Middle frontal gyrus (tissue), 1 donor: ENCODE results near the gene BSDC1.
A peak's percentile ranks its signal among the peaks of the same experiment; 100 is the strongest.

Experiments
- DNase-seq: peaks from one replicate; pipeline ENCODE4 v3.0.0-alpha.2; 2015; ENCODE audit warnings: low spot score; ENCODE audit errors: extremely low spot score

BSDC1 gene

DNA sequence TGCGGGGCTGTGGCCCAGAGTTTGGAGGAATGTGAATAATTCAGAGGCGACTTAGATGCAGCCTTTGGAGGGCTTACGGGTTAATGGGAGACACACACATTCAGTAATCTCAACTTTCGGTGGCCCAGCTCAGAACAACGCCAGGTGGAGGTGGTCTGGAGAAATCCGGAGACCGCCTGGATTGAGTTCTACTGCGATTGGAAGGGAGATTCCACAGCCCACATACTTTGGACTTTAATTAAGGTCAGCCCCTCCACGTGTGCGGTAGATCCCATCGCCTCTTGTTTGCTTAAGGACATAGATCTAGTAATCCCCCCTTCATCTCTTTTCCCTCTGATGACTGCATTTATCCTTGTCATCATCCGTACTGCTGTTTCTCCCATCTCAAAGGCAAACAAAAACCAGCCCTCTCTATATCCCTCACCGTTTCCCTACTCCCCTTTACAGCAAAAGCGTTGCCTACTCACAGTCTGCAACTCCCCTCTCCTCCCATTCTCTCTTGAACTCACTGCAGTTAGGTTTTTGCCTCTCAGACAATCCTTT, 720 bp upstream of the BSDC1 start:
- no peak for DNase-seq

DNA sequence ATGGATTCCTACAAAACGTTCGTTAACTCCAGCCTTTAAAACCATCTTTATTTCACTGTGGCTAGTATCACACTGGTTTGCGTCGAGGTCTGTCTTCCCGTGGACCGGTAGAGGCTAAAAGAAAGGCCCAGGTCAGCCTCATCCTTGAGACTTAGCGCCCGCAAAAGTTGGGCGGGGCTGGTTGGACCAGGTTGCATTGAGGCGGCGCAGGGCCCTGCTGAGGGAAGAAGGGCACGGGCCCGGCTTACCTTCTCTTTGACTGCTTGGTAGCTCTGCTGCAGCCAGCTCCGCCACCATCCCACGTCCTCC, 455 bp downstream of the BSDC1 start:
- no peak for DNase-seq

DNA sequence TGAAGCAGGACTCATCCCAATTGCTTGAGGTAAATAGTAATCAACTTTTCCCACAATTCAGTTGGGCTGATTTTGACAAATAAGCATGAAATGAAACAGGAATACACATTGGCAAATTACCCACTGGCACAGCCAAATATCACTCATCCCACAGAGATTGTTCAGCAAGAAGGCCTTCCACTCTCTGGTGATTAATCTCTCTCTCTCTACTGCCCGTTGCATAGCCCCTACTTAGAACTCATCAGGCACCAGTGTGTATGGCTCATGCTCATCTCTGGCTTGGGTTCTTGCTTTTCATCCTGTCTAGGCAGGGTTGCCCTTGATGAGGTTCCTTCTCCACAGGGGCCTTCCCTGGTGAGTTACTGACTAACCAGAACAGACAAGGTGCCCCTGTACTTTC, 1.1 kb downstream of the BSDC1 start:
- DNase-seq: no peak

DNA sequence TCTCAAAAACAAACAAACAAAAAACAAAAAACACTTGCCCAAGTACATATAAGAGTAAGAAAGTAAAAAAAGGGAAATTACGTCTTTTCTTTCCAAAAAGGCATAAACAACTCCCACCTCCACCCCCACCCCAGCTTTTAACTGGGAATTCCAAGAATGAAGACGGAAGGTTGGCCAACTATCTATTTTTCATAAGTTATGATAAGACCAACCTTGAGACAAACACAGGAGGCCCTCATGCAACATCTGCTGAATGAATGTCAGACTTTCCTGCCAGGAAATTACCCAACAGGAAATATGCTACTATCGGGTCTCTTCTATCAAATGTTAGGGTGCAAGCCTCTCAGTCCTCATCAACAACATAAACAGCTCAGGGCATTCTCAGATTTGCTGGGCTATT, 1.9 kb downstream of the BSDC1 start:
- no peak for DNase-seq

DNA sequence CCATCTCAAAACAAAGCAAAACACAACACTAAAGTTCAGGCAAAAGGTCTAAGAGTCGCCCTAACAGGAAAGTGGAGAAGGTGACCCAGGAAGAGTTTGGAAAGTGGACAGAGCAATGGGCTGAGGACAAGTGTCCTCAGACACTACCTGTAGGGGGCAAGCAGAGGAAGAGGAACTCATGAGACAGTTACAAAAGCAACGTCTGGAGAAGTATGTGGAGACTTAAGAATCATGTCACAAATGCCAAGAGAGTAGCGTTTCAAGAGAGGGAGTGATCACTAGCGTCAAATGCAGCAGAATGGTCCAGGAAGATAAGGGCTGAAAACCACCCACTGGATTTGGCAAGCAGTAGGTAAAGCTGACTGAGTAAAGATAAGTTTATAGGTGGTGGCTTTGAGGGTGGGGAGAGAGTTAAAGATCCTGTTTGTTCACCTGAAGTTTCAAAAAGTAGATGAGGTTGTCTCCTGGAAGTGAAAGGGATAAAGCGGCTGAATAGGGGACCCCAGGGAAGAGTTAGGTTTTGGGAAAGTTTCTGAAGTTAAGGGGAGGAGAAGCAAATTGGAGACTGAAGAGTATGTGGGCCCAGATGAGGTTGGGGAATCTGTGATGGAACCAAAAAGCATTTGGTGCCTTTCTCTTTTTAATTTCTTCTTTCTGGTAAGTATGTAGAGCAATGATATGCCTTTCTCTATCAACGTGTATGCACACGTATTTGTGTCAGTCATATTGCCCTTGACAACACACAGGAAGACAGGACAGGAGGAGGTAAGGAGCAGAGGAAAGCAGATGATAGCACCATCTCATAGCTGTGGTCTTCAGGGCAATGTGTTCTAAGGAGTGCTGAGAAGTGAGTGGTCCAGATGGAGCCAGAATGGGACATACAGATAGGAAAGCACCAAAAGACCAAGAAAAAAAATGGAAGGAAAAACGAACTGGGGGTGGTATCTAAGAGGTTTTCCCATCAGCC, 3.1 kb downstream of the BSDC1 start:
- no peak for DNase-seq

DNA sequence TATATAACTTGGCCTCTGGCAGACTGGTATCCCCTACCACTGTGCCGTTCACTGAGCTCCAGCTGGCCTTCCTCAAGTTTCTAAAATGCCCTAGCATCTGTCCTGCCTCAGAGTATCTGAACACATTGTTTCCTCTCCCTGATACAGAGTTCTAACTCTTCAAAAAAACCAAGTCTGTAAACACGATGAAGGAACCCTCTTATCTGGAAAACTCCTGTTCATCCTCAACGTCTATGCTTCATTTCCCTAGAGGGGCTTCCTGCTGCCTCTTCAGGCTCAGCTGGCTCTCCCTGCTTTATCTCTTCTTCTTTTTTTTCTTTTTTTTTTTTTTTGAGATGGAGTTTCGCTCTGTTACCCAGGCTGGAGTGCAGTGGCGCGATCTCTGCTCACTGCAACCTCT, 5.6 kb downstream of the BSDC1 start:
- DNase-seq: no peak

DNA sequence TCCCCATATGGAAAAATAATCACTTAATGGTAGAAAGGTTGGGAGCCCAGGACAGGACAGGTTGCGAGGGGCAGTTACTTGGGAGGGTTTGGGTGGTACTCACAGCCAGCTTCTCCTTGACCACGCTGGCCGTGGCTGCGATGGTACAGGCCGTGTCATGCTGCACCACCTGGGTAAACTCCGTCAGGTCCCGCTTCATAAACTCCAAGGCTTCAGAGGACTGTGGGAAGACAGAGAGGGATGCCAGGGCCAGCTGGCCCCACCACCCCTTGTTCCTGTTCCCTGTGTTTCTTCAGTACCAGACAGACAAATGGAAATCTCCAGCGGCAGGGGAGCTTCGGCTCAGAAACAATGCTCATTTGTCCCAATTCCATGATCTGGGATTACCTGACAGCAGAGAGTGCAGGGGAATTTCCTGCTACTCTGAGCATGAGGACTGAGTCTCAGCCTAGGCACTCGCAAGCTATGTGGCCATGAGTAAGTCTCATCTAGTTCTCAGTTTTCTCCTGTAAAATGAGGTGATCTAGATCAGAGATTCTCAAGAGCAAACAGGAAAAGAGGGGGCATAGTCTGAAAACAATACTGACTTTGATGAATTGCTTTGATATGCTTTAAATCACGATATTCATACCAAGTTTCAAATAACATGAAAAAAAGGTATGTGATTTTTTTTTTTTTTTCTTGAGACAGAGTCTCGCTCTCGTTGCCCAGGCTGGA, 7.4 kb downstream of the BSDC1 start:
- DNase-seq: no peak

DNA sequence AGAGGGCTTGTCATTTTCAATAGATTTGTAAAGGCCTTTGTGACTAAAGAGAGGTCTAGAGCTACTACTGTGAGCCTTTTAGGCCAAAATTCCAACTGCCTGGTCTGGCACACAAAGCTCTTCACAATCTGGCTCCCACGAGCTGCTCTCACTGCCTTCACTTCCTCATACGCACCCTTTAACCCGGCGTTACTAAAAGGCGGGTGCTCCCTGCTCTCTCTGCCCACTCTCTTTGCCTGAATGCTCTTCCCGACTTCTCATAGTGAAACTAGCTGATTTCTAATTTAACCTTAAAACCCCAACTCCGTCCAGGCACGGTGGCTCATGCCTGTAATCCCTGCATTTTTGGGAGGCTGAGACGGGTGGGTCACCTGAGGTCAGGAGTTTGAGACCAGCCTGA, 14.2 kb downstream of the BSDC1 start:
- DNase-seq: no peak

- DNase-seq: no peak
Observed at GRCh38 chr1:32377541-32378220, 16.6 kb downstream of the BSDC1 start.

DNA sequence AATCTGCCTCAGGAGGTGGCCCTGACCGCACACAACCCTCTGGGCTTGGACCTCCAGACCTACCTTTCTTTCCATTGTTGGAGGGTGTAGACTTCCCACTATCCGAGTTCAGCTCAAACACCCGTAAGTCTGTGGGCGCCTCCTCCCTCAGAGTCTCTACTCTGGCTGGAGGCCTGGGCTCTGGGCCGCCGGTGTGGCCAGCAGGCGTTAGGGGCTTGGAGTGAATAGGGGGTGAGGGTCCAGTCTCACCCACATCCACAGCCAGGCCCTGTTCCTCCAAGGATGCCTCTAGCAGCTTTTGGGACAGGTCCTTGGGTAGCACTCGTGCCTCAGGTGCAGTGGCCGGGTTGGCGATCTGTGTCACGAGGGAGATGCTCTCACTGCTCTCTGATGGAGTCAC, 18.0 kb downstream of the BSDC1 start:
- DNase-seq: no peak

GRCh38 chr1:32373996-32374592, 20.1 kb downstream of the BSDC1 start:
- DNase-seq: no peak

DNA sequence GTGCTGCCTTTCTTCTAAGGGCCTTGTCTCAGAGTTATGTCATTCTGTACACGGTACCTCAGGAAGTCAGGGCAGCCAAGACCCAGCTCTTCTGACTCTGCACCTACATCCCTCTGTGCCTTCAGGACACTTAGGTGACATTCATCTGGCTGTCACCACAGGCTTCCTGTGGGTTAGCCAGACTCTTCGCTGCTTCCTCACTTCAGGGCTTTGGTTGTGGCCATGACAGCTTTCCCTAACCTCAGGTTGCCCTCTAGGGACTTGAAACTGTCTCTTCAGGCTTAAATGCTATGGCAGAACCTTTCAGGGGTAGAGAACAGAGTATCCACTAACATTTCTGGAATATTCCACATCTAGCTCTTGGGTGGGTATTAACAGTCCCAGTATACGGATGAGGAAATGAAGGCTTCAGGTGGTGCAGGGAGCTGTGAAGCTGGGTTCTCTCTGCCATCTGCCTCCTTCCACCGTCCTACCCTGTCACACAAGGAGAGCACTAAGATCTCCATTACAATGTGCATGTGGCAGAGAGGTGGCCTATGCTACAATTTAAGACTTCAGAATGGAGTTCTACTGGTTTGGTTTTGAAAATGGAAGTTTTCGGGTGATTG, 22.0 kb downstream of the BSDC1 start:
- no peak for DNase-seq

GRCh38 chr1:32367912-32368635, 26.2 kb downstream of the BSDC1 start:
- DNase-seq: no peak

DNA sequence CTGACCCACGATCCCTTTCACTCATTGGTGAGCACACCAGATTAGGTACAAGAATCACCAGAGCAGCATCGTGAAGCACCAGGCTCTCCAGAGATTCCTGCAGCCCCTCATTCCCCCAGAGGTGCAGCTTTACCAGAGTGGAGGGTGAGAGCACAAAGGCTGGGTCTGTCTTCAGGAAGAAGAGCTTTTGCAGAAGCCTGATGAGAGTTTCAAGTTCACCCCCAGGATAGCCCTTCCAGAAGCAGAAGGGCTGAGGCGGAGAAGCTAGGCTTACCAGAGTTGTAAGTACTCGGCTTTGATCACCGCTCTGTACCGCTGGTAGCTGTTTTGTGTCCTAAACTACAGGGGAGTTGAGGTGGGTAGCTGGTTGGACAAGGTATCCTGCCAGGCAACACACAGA, 28.8 kb downstream of the BSDC1 start:
- no peak for DNase-seq

DNA sequence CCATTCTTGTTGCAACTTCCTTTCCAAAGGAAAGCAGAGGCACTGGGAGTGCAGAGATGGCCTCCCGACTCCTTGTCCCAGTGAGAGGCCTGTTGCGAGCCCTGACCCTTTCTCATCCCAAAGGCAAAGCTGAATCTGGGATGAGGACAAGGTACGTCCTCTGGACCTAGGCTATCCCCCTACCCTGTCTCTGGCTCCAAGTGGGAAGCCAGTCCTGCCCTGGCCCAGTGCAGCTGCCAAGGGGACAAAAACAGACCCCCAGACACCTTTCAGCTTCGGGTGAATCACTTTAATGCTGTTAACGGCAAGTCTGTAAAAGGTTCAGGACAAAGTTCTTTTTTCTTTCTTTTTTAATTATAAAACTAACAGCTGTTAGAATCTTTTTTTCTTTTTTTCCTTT, 29.4 kb downstream of the BSDC1 start:
- no peak for DNase-seq

GRCh38 chr1:32363713-32364112, 30.5 kb downstream of the BSDC1 start:
- no peak for DNase-seq

DNA sequence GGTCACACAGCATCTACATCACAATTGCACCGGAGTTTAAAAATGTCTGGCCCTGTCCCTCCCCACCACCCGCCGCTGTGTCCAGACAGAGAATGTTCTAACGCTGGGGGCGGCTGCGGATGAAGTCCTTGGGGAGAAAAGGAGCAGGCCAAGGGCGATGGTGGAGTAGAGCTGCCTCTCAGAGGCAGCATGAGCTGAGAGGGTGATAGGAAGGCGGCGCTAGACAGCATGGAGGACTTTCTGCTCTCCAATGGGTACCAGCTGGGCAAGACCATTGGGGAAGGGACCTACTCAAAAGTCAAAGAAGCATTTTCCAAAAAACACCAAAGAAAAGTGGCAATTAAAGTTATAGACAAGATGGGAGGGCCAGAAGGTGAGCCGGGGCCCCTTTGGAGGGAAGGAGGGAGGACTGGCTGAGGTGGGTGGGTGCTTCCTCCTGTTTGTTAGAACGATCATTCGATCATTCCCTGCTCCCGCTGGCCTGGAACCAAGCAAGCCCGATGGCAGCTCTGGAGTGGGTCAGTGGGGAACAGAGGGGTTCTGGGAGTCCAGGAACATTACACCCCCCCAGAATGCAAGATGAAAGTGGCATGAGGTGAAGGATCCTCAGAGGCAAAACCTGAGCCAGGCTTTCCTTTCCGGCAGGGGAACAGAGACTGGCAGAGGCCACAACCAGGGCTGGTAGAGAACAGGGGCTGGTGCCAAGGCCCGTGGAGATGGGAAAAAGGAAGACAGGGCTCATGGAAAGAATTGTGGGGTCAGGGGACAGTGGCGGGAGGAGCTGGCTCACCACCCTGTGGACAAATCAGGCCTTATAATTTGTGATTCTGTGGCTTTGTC, 31.5 kb downstream of the BSDC1 start, which contains the start of the genes FAM229A and TSSK3:
FAM229A (minus strand) TSS at position 12 of the 840 bp plus-strand sequence. CDS start 394 bp downstream, outside the sequence.
TSSK3 (plus strand) TSS at position 66 of the 840 bp plus-strand sequence; CDS start at position 229, 163 bp downstream.
- no peak for DNase-seq

- DNase-seq: peak; percentile 34
Observed at GRCh38 chr1:32361674-32362473, 32.4 kb downstream of the BSDC1 start.
